ENCODE measurements around the gene ASCC3.
"Not testable (repeated sequence)": the region's sequence is repeated elsewhere in the genome, so short reads cannot be mapped to it uniquely, and the experiment has no call there.

Gene ASCC3

GRCh38 chr6:100880853-100881706, at the start of gene ASCC3:
Gene ASCC3 (minus strand): TSS chr6:100881329. CDS start chr6:100867997, 13,332 bp downstream.
- in situ Hi-C loops (cut with MboI; ENCODE audit: low sequenced_read_pairs): no loop called here

- in situ Hi-C loops (cut with MboI; ENCODE audit: low sequenced_read_pairs): no loop called here
Measured at GRCh38 chr6:100925749-100926148, 44.6 kb upstream of the ASCC3 start.

- in situ Hi-C loops (cut with MboI; ENCODE audit: low sequenced_read_pairs): no loop called here
Measured at GRCh38 chr6:100924534-100925227, 43.6 kb upstream of the ASCC3 start.

- in situ Hi-C loops (cut with MboI; ENCODE audit: low sequenced_read_pairs): no loop called here
Measured at GRCh38 chr6:100923481-100924165, 42.5 kb upstream of the ASCC3 start.

- in situ Hi-C loops (cut with MboI; ENCODE audit: low sequenced_read_pairs): no loop called here
Measured at GRCh38 chr6:100920028-100920605, 39.0 kb upstream of the ASCC3 start.

GRCh38 chr6:100918152-100918551, 37.0 kb upstream of the ASCC3 start:
- in situ Hi-C loops (cut with MboI; ENCODE audit: low sequenced_read_pairs): no loop called here

- in situ Hi-C loops (cut with MboI; ENCODE audit: low sequenced_read_pairs): no loop called here
Measured at GRCh38 chr6:100915876-100916275, 34.7 kb upstream of the ASCC3 start.

GRCh38 chr6:100913400-100914276, 32.5 kb upstream of the ASCC3 start:
- in situ Hi-C loops (cut with MboI; ENCODE audit: low sequenced_read_pairs): no loop called here

- in situ Hi-C loops (cut with MboI; ENCODE audit: low sequenced_read_pairs): no loop called here
Measured at GRCh38 chr6:100906325-100906724, 25.2 kb upstream of the ASCC3 start.

- in situ Hi-C loops (cut with MboI; ENCODE audit: low sequenced_read_pairs): no loop called here
Measured at GRCh38 chr6:100905067-100905466, 23.9 kb upstream of the ASCC3 start.

GRCh38 chr6:100904316-100904715, 23.2 kb upstream of the ASCC3 start:
- in situ Hi-C loops (cut with MboI; ENCODE audit: low sequenced_read_pairs): no loop called here

- in situ Hi-C loops (cut with MboI; ENCODE audit: low sequenced_read_pairs): no loop called here
Measured at GRCh38 chr6:100901582-100901981, 20.5 kb upstream of the ASCC3 start.

GRCh38 chr6:100899202-100899601, 18.1 kb upstream of the ASCC3 start:
- in situ Hi-C loops (cut with MboI; ENCODE audit: low sequenced_read_pairs): no loop called here

- in situ Hi-C loops (cut with MboI; ENCODE audit: low sequenced_read_pairs): no loop called here
Measured at GRCh38 chr6:100897671-100898070, 16.5 kb upstream of the ASCC3 start.

GRCh38 chr6:100893743-100894142, 12.6 kb upstream of the ASCC3 start:
- in situ Hi-C loops (cut with MboI; ENCODE audit: low sequenced_read_pairs): no loop called here

- in situ Hi-C loops (cut with MboI; ENCODE audit: low sequenced_read_pairs): no loop called here
Measured at GRCh38 chr6:100892693-100893092, 11.6 kb upstream of the ASCC3 start.

- in situ Hi-C loops (cut with MboI; ENCODE audit: low sequenced_read_pairs): no loop called here
Measured at GRCh38 chr6:100892116-100892515, 11.0 kb upstream of the ASCC3 start.

GRCh38 chr6:100891079-100891478, 9.9 kb upstream of the ASCC3 start:
- in situ Hi-C loops (cut with MboI; ENCODE audit: low sequenced_read_pairs): no loop called here

GRCh38 chr6:100890646-100891045, 9.5 kb upstream of the ASCC3 start:
- in situ Hi-C loops (cut with MboI; ENCODE audit: low sequenced_read_pairs): not testable (repeated sequence)

GRCh38 chr6:100889351-100889750, 8.2 kb upstream of the ASCC3 start:
- in situ Hi-C loops (cut with MboI; ENCODE audit: low sequenced_read_pairs): no loop called here

All from HL-60/S4 (cell line).